ENCODE measurements around the gene PPFIBP1. TPM values are rescaled to one million over a fixed set of nuclear protein-coding genes. Genes with fewer than 3 reads are reported as not detected.

Gene PPFIBP1
- total RNA-seq, 2 donors from 2014 or later = 63.9 to 67.5 TPM

DNA sequence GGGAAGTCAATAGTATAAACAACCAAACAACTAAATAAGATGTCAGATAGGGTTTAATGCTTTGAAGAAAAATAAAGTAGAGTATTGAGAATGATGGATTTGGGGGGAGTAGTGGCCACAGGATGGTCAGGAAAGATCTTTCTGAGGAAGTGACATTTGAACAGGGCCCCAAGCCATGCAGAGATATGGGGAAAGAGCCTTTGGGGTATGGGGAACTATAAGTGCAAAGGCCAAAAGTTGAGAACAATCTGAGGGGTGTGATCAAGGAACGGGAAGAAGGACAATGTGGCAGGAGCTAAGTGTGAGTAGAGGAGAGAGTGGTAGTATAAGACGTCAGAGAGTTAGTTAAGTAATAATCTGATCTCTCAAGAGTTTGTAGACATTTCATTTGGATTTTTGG, 188.0 kb downstream of the PPFIBP1 start:
- intact Hi-C loops (cut with DNase I) = no loop called here
- ATAC-seq (no peak), DNase-seq (no peak)
- H3K4me1 ChIP-seq = peaks cover 13% of the 10 kb centered on the region
- H3K9me3 ChIP-seq = no peaks in the 10 kb centered on the region
- H3K36me3 ChIP-seq (replicated peaks in 1 of 2; ENCODE audit: insufficient read depth in 1 of 2, low read depth in 2 of 2) = peaks cover 0 to 9% of the 10 kb centered on the region in 2 donors
- H3K27me3 ChIP-seq = no peaks in the 10 kb centered on the region
- H3K4me3 ChIP-seq = no peak overlapping the region
- TF ChIP-seq, protein P1, sequence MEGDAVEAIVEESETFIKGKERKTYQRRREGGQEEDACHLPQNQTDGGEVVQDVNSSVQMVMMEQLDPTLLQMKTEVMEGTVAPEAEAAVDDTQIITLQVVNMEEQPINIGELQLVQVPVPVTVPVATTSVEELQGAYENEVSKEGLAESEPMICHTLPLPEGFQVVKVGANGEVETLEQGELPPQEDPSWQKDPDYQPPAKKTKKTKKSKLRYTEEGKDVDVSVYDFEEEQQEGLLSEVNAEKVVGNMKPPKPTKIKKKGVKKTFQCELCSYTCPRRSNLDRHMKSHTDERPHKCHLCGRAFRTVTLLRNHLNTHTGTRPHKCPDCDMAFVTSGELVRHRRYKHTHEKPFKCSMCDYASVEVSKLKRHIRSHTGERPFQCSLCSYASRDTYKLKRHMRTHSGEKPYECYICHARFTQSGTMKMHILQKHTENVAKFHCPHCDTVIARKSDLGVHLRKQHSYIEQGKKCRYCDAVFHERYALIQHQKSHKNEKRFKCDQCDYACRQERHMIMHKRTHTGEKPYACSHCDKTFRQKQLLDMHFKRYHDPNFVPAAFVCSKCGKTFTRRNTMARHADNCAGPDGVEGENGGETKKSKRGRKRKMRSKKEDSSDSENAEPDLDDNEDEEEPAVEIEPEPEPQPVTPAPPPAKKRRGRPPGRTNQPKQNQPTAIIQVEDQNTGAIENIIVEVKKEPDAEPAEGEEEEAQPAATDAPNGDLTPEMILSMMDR (IDR thresholded peaks at IDR 0.05) = no peak
- no peak for TF ChIP-seq POLR2A (IDR thresholded peaks at IDR 0.05)
- WGBS, 2 donors = 48 to 71% methylated on average over 2 of the region's 2 CpGs
- H3K27ac ChIP-seq = no peak overlapping the region

DNA sequence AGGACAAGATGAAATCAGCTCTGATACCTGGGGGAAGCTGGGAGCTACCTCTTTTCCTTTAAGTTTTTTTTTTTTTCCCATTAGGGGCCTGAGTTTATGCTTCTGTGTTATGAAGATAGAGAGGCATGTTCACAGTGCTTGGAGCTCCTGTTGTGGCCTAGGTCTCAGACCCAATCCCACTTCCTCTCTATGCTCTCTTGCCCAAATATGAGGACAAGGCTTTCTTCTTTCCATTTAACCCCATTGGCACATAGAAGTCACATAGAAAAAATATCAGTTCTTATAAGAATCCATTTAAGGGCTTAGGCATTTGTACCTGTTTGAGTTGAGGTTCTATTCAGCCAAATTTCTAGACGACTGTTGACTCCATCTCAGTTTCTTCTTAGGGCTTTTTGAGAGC, 199.2 kb downstream of the PPFIBP1 start:
- no peak for DNase-seq
- H3K4me3 ChIP-seq = no peak overlapping the region
- ATAC-seq = no peak
- WGBS, 2 donors = 86 to 88% methylated on average over 1 of the region's 1 CpG
- H3K27ac ChIP-seq = no peak overlapping the region
- intact Hi-C loops (cut with DNase I) = no loop called here
- H3K4me1 ChIP-seq = no peaks in the 10 kb centered on the region
- no peaks in the 10 kb centered on the region for H3K27me3 ChIP-seq
- no peaks in the 10 kb centered on the region for H3K9me3 ChIP-seq
- no peak for TF ChIP-seq POLR2A (IDR thresholded peaks at IDR 0.05)
- peaks cover 0 to 14% of the 10 kb centered on the region in 2 donors for H3K36me3 ChIP-seq (replicated peaks in 1 of 2; ENCODE audit: insufficient read depth in 1 of 2, low read depth in 2 of 2)

DNA sequence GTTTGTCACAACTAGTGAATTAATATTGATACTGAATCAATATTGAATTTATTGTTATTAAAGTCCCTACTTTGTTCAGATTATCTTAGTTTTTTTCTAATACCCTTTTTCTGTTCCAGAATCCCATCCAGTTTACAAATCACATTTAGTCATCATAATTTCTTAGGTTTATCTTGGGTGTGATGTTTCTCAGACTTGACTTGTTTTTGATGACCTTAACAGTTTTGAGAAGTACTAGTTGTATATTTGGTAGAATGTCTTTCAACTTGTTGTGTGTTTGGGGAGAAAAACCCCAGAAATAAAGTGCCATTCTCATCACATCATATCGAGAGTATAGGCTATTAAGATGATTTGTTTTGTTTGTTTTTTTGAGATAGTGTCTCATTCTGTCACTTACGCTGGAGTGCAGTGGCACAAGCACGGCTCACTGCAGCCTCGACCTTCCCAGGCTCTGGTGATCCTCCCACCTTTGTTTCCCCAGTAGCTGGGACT, 206.1 kb downstream of the PPFIBP1 start:
- Histone ChIP-seq H3K36me3 (replicated peaks in 1 of 2; ENCODE audit: insufficient read depth in 1 of 2, low read depth in 2 of 2) (peaks cover 0 to 4% of the 10 kb centered on the region in 2 donors), H3K4me3 (no peak overlapping the region)

DNA sequence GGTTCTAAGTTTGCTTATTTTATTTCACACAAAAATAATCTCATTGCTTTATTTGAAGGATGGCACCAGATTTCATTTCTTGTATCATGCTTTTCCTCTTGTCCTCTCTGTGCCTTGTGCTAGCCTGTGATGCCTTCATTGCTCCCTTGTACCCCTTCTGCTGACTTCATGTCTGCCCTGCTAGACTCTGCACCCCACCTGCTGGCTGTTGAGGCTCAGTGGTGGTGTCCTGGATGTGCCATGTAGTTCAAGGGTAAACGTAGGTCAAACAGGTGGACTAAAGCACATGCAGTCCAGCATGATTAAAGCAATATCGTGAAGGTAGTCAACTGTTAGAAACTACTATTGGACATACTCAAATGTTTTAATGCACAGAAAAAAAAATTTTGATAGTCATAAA, 208.3 kb downstream of the PPFIBP1 start:
- TF ChIP-seq POLR2A (IDR thresholded peaks at IDR 0.05) = no peak
- TF ChIP-seq, protein P1 (IDR thresholded peaks at IDR 0.05) = peak in 1 of 7 experiments; percentile 8
- Histone ChIP-seq H3K4me3 (no peak overlapping the region), H3K4me1 (no peaks in the 10 kb centered on the region), H3K36me3 (replicated peaks in 1 of 2; ENCODE audit: insufficient read depth in 1 of 2, low read depth in 2 of 2) (peaks cover 0 to 4% of the 10 kb centered on the region in 2 donors), H3K27ac (no peak overlapping the region), H3K9me3 (no peaks in the 10 kb centered on the region), H3K27me3 (no peaks in the 10 kb centered on the region)
- 37 to 44% methylated on average over 2 of the region's 2 CpGs for WGBS, 2 donors
- DNase-seq = no peak
- no peak for ATAC-seq
- intact Hi-C loops (cut with DNase I) = loop anchor here (5.0 to 10.0 kb wide), 2 partner anchors 93 to 205 kb away; no protein-coding TSS in a partner anchor

More for the DNA sequence above, 206.1 kb downstream of the PPFIBP1 start:
- ATAC-seq (no peak), DNase-seq (no peak)
- Histone ChIP-seq H3K4me1 (no peaks in the 10 kb centered on the region), H3K27ac (no peak overlapping the region), H3K27me3 (no peaks in the 10 kb centered on the region), H3K9me3 (no peaks in the 10 kb centered on the region)
- intact Hi-C loops (cut with DNase I) = loop anchor here (5.0 to 10.0 kb wide), 2 partner anchors 95 to 207 kb away; no protein-coding TSS in a partner anchor
- no peak for TF ChIP-seq POLR2A (IDR thresholded peaks at IDR 0.05)
- TF ChIP-seq, protein P1 (IDR thresholded peaks at IDR 0.05) = no peak
- 67 to 68% methylated on average over 4 of the region's 4 CpGs for WGBS, 2 donors

DNA sequence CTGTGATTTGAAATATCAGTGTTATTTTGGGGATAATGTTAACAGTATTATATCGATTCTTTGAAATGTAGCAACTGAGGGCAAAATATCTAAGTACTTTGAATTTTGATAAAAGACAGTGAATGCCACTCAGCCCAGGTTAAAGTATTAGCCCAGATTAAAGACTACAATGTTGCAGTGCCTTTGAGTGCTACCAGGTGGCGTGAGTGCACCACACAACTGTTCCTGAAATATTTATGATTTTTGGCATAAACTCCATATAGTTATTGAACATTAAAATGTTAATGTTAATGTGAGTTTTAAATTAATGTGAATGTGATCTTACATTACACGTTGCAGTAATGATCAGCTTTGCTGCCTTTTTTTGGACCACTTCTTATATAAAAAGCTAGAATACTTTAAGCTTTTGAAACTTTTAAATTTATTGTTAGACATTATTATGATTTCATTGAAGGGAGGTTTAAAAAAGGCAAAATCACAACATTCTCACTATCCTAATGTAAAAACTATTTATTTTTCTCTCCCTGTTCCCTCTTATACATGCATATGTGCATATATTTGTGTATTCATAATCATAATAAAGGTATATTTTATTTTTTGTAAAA, 209.1 kb downstream of the PPFIBP1 start:
- Histone ChIP-seq H3K4me1 (no peaks in the 10 kb centered on the region), H3K36me3 (replicated peaks in 1 of 2; ENCODE audit: insufficient read depth in 1 of 2, low read depth in 2 of 2) (peaks cover 0 to 4% of the 10 kb centered on the region in 2 donors), H3K27me3 (no peaks in the 10 kb centered on the region), H3K9me3 (no peaks in the 10 kb centered on the region), H3K27ac (no peak overlapping the region), H3K4me3 (no peak overlapping the region)
- ATAC-seq (peak; percentile 68), DNase-seq (peak; percentile 41 to 64 (median 48))
- intact Hi-C loops (cut with DNase I) = loop anchor here (5.0 to 10.0 kb wide), 2 partner anchors 92 to 204 kb away; no protein-coding TSS in a partner anchor
- 11 to 22% methylated on average over 3 of the region's 3 CpGs for WGBS, 2 donors
- no peak for TF ChIP-seq POLR2A (IDR thresholded peaks at IDR 0.05)
- TF ChIP-seq, protein P1 (IDR thresholded peaks at IDR 0.05) = peak; percentile 50 to 94 (median 86)
